ENCODE measurements around the gene PAIP1.
A peak's percentile ranks its signal among the peaks of the same experiment; 100 is the strongest.

GRCh38 chr5:43573058-43573457, 16.2 kb upstream of the PAIP1 start:
- TF ChIP-seq ZNF384 (IDR thresholded peaks at IDR 0.05) = peak; percentile 57
- no peak for TF ChIP-seq SUZ12 (IDR thresholded peaks at IDR 0.05)
- no peak for TF ChIP-seq TARDBP (IDR thresholded peaks at IDR 0.05)
- TF ChIP-seq FOXA1 (IDR thresholded peaks at IDR 0.05) = no peak
- TF ChIP-seq ELF4 (IDR thresholded peaks at IDR 0.05) = no peak
- TF ChIP-seq, protein P1, sequence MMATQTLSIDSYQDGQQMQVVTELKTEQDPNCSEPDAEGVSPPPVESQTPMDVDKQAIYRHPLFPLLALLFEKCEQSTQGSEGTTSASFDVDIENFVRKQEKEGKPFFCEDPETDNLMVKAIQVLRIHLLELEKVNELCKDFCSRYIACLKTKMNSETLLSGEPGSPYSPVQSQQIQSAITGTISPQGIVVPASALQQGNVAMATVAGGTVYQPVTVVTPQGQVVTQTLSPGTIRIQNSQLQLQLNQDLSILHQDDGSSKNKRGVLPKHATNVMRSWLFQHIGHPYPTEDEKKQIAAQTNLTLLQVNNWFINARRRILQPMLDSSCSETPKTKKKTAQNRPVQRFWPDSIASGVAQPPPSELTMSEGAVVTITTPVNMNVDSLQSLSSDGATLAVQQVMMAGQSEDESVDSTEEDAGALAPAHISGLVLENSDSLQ (IDR thresholded peaks at IDR 0.05) = no peak
- TF ChIP-seq FOXK2 (IDR thresholded peaks at IDR 0.05) = no peak
- no peak for TF ChIP-seq SP1 (IDR thresholded peaks at IDR 0.05)
- no peak for TF ChIP-seq ARNT (IDR thresholded peaks at IDR 0.05)
- TF ChIP-seq HDGF (IDR thresholded peaks at IDR 0.05; ENCODE audit: borderline replicate concordance) = no peak
- no peak for TF ChIP-seq BHLHE40 (IDR thresholded peaks at IDR 0.05; ENCODE audit: borderline replicate concordance)
- TF ChIP-seq NFRKB (IDR thresholded peaks at IDR 0.05) = no peak
- TF ChIP-seq CTBP1 (IDR thresholded peaks at IDR 0.05; ENCODE audit: borderline replicate concordance) = no peak

Data from HEK293T (cell line).